Measurements from ENCODE around the gene ADAM17.
"Not testable (repeated sequence)": the region's sequence is repeated elsewhere in the genome, so short reads cannot be mapped to it uniquely, and the experiment has no call there.

ADAM17 gene

DNA sequence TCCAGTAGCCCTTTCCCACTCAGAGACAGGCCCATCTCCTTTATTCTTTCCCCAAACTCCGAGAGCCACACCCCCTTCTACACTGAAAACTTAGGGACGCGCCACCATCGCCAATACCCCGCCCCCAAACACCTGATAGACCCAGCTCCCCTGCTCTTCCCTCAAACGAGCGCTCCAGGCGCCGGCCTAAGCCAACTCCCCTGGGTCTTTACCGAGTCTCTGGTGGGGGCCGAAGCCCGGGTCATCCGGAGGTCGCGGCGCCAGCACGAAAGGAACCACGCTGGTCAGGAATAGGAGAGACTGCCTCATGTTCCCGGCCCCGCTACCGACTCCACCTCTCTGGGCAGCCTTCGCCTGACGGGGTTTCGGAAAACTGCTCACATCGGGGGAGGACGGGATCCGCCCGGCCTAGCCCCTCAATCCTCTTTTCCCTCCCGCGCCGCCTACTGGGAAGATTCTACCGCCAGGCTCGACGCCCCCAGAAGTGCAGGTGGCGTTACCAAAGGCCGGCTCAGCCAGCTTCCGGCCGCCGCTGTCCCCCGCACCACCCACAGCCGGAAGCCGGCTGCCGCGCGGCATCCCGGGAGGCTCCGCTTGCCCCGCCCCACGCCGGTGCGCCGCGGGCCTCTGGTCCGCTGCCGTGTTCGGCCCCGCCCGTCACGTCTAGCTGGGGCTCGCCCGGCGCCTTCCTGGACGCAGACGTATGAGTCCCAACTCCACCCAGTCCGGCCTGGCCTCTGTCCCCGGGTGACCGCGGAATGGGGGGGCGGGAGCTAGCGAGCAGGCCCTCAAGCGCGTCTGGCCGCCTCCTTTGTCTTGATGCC is at the start of gene ADAM17:
TSS of gene ADAM17 (minus strand) at position 534 of the 824 bp plus-strand sequence. CDS start at position 309, 225 bp downstream.
- Histone ChIP-seq H3K27ac (ENCODE audit: low read depth, low read length) (peak within 1 kb of the TSS; percentile 93), H3K4me1 (ENCODE audit: control insufficient read depth, insufficient read depth, low read length) (peaks cover 15% of the 10 kb centered on the region), H3K27me3 (ENCODE audit: control insufficient read depth, insufficient read depth, low read length) (no peaks in the 10 kb centered on the region), H3K4me3 (ENCODE audit: low read depth, low read length) (peak within 1 kb of the TSS; percentile 87), H3K9ac (ENCODE audit: low read length) (peak within 1 kb of the TSS; percentile 96), H3K36me3 (ENCODE audit: control insufficient read depth, insufficient read depth, low read length) (no peaks in the 10 kb centered on the region), H3K9me3 (ENCODE audit: control insufficient read depth, insufficient read depth, low read depth, low read length) (no peaks in the 10 kb centered on the region)

DNA sequence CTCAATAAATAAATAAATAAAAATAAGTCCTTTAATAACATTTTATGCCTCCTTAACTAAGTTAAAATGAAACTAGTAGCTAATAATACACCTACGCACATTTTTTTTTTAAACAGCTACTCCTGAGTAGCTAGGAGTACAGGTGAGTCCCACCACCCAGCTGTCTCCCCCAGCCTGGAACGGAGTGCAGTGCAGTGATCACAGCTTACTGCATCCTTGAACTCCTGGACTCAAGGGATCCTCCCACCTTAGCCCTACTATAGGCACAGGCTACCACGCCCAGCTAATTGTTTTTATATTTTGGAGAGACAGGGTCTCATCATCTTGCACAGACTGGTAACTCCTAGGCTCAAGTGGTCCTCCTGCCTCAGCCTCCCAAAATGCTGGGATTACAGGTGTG is 46.8 kb upstream of the ADAM17 start:
- no peak overlapping the region for H3K4me3 ChIP-seq (ENCODE audit: low read depth, low read length)
- H3K4me1 ChIP-seq (ENCODE audit: control insufficient read depth, insufficient read depth, low read length), result no peaks in the 10 kb centered on the region
- no peaks in the 10 kb centered on the region for H3K27me3 ChIP-seq (ENCODE audit: control insufficient read depth, insufficient read depth, low read length)
- H3K9me3 ChIP-seq (ENCODE audit: control insufficient read depth, insufficient read depth, low read depth, low read length), result peaks cover 29% of the 10 kb centered on the region
- no peak overlapping the region for H3K9ac ChIP-seq (ENCODE audit: low read length)
- no peak overlapping the region for H3K27ac ChIP-seq (ENCODE audit: low read depth, low read length)
- peaks cover 47% of the 10 kb centered on the region for H3K36me3 ChIP-seq (ENCODE audit: control insufficient read depth, insufficient read depth, low read length)

DNA sequence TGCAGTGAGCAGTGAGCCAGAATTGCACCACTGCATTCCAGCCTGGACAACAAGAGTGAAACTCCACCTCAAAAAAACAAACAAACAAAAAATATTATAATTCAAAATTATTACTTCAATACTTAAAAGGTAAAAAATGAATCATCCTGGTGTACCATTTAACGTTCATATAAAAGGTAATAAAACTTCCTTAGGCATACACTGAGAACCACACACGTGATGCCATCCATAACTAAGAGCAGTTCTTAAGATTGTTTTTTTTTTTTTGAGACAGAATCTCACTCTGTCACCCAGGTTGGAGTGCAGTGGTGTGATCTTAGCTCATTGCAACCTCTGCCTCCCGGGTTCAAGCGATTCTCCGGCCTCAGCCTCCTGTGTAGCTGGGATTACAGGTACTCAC is 45.8 kb upstream of the ADAM17 start:
- no peak overlapping the region for H3K4me3 ChIP-seq (ENCODE audit: low read depth, low read length)
- H3K9me3 ChIP-seq (ENCODE audit: control insufficient read depth, insufficient read depth, low read depth, low read length), result peaks cover 29% of the 10 kb centered on the region
- H3K36me3 ChIP-seq (ENCODE audit: control insufficient read depth, insufficient read depth, low read length), result peaks cover 47% of the 10 kb centered on the region
- no peaks in the 10 kb centered on the region for H3K27me3 ChIP-seq (ENCODE audit: control insufficient read depth, insufficient read depth, low read length)
- H3K27ac ChIP-seq (ENCODE audit: low read depth, low read length), result no peak overlapping the region
- no peak overlapping the region for H3K9ac ChIP-seq (ENCODE audit: low read length)
- H3K4me1 ChIP-seq (ENCODE audit: control insufficient read depth, insufficient read depth, low read length), result no peaks in the 10 kb centered on the region

DNA sequence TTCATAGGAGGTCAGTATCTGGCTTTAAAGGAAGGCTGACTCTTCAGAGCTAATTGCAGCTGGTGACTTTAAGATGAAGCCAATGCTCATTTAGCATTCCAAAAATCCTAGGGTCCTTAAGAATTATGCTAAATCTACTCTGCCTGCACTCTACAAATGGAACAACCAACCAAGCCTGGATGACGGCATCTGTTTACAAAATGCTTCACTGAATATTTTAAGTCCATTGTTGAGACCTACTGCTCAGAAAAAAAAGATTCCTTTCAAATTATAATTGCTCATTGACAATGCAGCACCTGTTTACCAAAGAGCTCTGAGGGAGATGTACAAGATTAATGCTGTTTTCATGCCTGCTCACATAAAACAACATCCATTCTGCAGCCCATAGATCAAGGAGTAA is 43.8 kb upstream of the ADAM17 start:
- Histone ChIP-seq H3K36me3 (ENCODE audit: control insufficient read depth, insufficient read depth, low read length) (peaks cover 47% of the 10 kb centered on the region), H3K27me3 (ENCODE audit: control insufficient read depth, insufficient read depth, low read length) (no peaks in the 10 kb centered on the region), H3K4me3 (ENCODE audit: low read depth, low read length) (no peak overlapping the region), H3K4me1 (ENCODE audit: control insufficient read depth, insufficient read depth, low read length) (peaks cover 4% of the 10 kb centered on the region; the same call in 1 of the 2 replicates), H3K27ac (ENCODE audit: low read depth, low read length) (no peak overlapping the region), H3K9me3 (ENCODE audit: control insufficient read depth, insufficient read depth, low read depth, low read length) (peaks cover 29% of the 10 kb centered on the region), H3K9ac (ENCODE audit: low read length) (no peak overlapping the region)

DNA sequence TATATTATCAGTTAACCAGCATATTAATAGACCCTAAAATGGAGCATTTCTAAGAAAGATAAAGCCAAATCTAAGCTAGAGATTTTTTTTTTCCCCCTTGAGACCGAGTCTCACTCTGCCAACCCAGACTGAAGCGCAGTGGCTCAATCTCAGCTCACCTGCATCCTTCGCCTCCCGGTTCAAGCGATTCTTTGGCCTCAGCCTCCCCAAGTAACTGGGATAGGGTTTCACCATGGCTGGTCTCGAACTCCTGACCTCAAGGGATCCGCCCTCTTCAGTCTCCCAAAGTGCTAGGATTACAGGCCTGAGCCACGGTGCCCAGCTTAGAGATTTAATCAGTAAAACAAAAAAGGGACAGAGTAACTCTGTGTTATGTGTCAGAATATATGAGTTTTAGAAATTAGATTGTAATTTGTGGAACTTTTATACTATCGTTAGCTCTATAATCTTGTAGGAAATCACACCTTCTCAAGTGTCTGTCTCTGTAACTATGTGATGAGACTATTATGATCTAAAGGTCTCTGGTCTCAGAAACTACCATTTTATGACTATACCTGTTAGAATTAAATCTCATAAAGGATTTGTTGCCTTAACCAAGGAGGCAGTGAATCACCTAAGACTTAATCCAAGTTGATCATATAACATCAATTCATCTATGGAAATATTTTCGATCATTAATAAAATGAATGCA is 41.1 kb upstream of the ADAM17 start:
- no peak overlapping the region for H3K4me3 ChIP-seq (ENCODE audit: low read depth, low read length)
- H3K9me3 ChIP-seq (ENCODE audit: control insufficient read depth, insufficient read depth, low read depth, low read length), result peaks cover 29% of the 10 kb centered on the region
- H3K36me3 ChIP-seq (ENCODE audit: control insufficient read depth, insufficient read depth, low read length), result peaks cover 41% of the 10 kb centered on the region
- H3K9ac ChIP-seq (ENCODE audit: low read length), result no peak overlapping the region
- no peak overlapping the region for H3K27ac ChIP-seq (ENCODE audit: low read depth, low read length)
- no peaks in the 10 kb centered on the region for H3K27me3 ChIP-seq (ENCODE audit: control insufficient read depth, insufficient read depth, low read length)
- peaks cover 4% of the 10 kb centered on the region; the same call in 1 of the 2 replicates for H3K4me1 ChIP-seq (ENCODE audit: control insufficient read depth, insufficient read depth, low read length)

DNA sequence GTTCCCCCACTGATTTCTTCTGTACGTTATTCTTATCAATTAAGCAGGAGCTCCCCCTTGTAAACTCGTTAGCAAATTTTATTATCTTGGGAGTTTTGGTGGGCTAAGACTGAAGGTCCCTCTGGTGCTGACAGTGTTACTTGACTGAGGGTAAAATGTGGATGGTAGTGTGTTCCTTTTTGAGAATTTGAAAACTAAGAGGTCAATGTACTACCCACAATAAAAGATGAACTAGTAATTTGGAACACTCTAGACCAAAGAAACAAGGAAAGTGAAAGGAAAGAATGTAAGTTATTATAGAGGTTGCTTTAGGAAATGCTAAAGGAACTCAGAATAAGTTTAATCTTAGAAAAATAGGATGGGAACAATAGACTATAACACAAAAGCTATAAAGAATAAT is 40.1 kb upstream of the ADAM17 start:
- no peak overlapping the region for H3K4me3 ChIP-seq (ENCODE audit: low read depth, low read length)
- peaks cover 4% of the 10 kb centered on the region; the same call in 1 of the 2 replicates for H3K4me1 ChIP-seq (ENCODE audit: control insufficient read depth, insufficient read depth, low read length)
- no peaks in the 10 kb centered on the region for H3K27me3 ChIP-seq (ENCODE audit: control insufficient read depth, insufficient read depth, low read length)
- H3K9ac ChIP-seq (ENCODE audit: low read length), result no peak overlapping the region
- H3K27ac ChIP-seq (ENCODE audit: low read depth, low read length), result no peak overlapping the region
- peaks cover 22% of the 10 kb centered on the region for H3K9me3 ChIP-seq (ENCODE audit: control insufficient read depth, insufficient read depth, low read depth, low read length)
- peaks cover 41% of the 10 kb centered on the region for H3K36me3 ChIP-seq (ENCODE audit: control insufficient read depth, insufficient read depth, low read length)

DNA sequence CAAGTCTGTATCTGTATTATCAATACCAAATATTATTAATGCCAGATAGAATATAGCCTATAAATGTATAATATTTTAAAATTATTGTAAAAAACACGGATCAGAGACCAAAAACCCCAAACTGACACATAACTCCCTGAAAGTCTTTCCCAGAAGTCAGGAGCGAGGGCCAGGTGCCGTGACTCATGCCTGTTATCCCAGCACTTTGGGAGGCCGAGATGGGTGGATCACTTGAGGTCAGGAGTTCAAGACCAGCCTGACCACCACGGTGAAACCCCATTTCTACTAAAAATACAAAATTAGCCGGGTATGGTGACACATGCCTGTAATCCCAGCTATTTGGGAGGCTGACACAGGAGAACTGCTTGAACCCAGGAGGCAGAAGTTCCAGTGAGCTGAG is 39.6 kb upstream of the ADAM17 start:
- Histone ChIP-seq H3K9me3 (ENCODE audit: control insufficient read depth, insufficient read depth, low read depth, low read length) (peaks cover 17% of the 10 kb centered on the region), H3K36me3 (ENCODE audit: control insufficient read depth, insufficient read depth, low read length) (peaks cover 42% of the 10 kb centered on the region)
- H3K9ac ChIP-seq (ENCODE audit: low read length); H3K27ac ChIP-seq (ENCODE audit: low read depth, low read length); H3K4me3 ChIP-seq (ENCODE audit: low read depth, low read length); H3K27me3 ChIP-seq (ENCODE audit: control insufficient read depth, insufficient read depth, low read length); H3K4me1 ChIP-seq (ENCODE audit: control insufficient read depth, insufficient read depth, low read length): not testable (repeated sequence)

DNA sequence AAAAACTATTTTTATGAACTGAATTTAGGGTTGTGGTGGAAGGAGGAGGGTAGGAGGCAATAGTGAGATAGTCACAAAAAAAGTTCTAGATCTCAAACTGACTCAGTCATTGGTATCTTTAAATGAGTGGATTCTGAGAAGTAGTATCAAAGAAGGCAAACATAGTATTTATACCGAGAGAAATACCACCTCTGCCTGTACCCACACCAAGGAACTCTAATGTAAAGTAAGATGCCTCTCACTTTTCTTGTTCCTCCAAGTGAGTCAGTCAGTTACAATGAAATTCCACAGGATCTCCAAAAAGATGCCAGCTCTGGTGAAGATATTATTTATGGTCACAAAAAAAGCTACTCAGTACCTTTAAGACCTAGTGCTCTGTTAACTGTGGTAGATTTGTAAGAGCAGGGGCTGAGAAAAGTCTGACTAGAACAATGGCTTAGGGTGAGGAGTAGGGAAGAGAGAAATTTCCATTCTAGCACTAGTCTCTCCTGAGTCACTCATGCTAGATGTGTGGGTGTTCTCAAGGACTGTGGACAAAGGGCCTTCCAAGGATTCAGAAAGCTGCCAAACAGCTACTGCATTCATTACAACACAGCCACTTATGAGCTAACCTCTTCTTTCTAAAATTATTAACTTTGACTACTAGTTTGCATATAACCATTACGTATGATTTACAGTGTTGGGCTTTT is 38.9 kb upstream of the ADAM17 start:
- Histone ChIP-seq H3K9me3 (ENCODE audit: control insufficient read depth, insufficient read depth, low read depth, low read length) (peaks cover 10% of the 10 kb centered on the region), H3K4me3 (ENCODE audit: low read depth, low read length) (no peak overlapping the region), H3K27me3 (ENCODE audit: control insufficient read depth, insufficient read depth, low read length) (no peaks in the 10 kb centered on the region), H3K4me1 (ENCODE audit: control insufficient read depth, insufficient read depth, low read length) (peaks cover 4% of the 10 kb centered on the region; the same call in 1 of the 2 replicates), H3K36me3 (ENCODE audit: control insufficient read depth, insufficient read depth, low read length) (peaks cover 42% of the 10 kb centered on the region), H3K27ac (ENCODE audit: low read depth, low read length) (no peak overlapping the region), H3K9ac (ENCODE audit: low read length) (no peak overlapping the region)

DNA sequence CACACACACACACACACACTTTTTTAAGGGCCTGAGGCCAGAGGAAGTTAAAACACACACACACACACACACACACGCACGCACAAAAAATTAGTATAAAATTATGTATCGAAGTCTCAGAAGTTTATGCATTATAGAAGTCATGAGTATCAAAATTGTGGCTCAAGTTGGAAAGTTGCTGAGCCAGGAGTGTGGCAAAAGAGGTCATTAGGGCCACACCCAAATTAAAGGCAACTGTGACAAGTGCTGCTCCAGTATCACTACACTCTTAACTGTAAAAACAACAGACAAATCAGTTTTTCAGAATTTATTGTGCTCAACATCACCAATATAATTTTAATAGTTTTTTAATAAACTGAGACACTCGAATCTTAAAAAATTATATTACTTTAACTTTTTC is 38.3 kb upstream of the ADAM17 start:
- H3K27me3 ChIP-seq (ENCODE audit: control insufficient read depth, insufficient read depth, low read length), result no peaks in the 10 kb centered on the region
- H3K4me3 ChIP-seq (ENCODE audit: low read depth, low read length), result no peak overlapping the region
- H3K9me3 ChIP-seq (ENCODE audit: control insufficient read depth, insufficient read depth, low read depth, low read length), result peaks cover 4% of the 10 kb centered on the region; the same call in 1 of the 2 replicates
- H3K27ac ChIP-seq (ENCODE audit: low read depth, low read length), result no peak overlapping the region
- H3K4me1 ChIP-seq (ENCODE audit: control insufficient read depth, insufficient read depth, low read length), result peaks cover 4% of the 10 kb centered on the region; the same call in 1 of the 2 replicates
- no peak overlapping the region for H3K9ac ChIP-seq (ENCODE audit: low read length)
- H3K36me3 ChIP-seq (ENCODE audit: control insufficient read depth, insufficient read depth, low read length), result peaks cover 38% of the 10 kb centered on the region

DNA sequence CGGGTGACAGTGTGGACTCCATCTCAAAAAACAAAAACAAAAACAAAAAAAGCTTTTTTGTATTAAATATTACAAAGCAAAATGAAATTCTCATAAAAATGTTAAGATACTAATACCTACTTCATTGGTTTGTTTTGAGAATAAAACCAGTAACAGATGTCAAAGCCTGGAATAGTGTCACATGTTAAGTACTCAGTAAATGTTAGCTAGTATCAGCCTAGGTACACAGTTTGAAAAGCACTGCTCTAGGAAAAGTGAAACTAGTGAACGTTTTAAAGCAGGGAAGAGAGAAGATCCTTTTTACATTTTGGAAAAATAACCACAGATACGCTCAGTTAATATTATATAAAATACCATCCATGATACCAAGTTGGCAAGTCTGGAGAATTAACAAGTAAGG is 37.1 kb upstream of the ADAM17 start:
- Histone ChIP-seq H3K4me3 (ENCODE audit: low read depth, low read length) (no peak overlapping the region), H3K9me3 (ENCODE audit: control insufficient read depth, insufficient read depth, low read depth, low read length) (no peaks in the 10 kb centered on the region), H3K27me3 (ENCODE audit: control insufficient read depth, insufficient read depth, low read length) (no peaks in the 10 kb centered on the region), H3K36me3 (ENCODE audit: control insufficient read depth, insufficient read depth, low read length) (peaks cover 38% of the 10 kb centered on the region), H3K9ac (ENCODE audit: low read length) (no peak overlapping the region), H3K4me1 (ENCODE audit: control insufficient read depth, insufficient read depth, low read length) (peaks cover 4% of the 10 kb centered on the region; the same call in 1 of the 2 replicates), H3K27ac (ENCODE audit: low read depth, low read length) (no peak overlapping the region)

Measured in HUES6 (cell line).